Limb (tissue), 2 donors: Measurements from ENCODE around the gene FAM83C.

ENCODE experiments used
- DNase-seq, 2 donors: peaks; one replicate each; pipeline ENCODE4 v3.0.0-alpha.2; 2016; ENCODE audit errors: extremely low spot score in 2 of 2

FAM83C gene

GRCh38 chr20:35237486-35237885 lies 54.7 kb downstream of the FAM83C start:
- DNase-seq = no peak

- DNase-seq = no peak
Measured at GRCh38 chr20:35235881-35236280, 56.3 kb downstream of the FAM83C start.
